Measurements from ENCODE around the gene ARL4D. TPM values are rescaled to one million over a fixed set of nuclear protein-coding genes. Genes with fewer than 3 reads are reported as not detected.
"Not testable (repeated sequence)": the region's sequence is repeated elsewhere in the genome, so short reads cannot be mapped to it uniquely, and the experiment has no call there.

ARL4D gene
- total RNA-seq, 1 donor from 2014 or later: 100 TPM

DNA sequence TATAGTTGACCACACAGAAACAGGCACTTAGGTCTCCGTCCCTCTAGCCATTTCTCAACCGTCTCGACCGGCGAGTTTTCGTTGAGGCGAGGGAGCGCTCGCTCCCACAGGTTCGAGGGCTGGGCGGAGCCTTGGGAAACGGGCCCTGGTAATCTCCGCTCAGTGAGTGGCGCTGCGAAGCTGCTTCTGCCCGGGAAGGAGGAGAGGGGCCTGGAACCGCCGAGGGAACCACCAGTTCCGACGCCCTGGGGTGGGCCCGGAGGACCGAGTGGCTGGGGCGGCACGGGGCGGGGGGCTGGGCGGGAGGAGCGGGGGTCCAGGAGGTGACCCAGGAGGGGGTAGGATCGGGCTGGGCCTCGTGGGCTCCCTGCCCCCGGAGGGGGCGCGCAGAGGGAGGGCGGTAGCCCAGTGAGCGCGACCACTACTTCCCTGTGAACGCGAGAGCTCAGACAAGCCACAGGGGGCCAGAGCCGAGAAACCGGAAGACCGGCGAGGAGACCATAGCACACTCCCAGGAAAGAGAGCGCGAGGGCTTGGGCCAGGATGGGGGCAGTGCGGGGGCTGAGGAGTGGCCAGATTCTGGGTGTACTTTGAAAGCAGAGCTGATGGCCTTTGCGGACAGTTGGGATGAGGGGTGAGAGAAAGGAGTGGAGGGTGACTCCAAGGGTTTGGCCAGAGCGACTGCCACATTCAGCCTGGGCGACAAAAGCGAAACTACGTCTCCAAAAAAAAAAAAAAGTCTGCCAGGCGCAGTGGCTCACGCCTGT lies 29.9 kb upstream of the ARL4D start:
- H3K4me1 Mint-ChIP-seq (ENCODE audit: low read depth, unreplicated experiment): peaks cover 6% of the 10 kb centered on the region
- no peaks in the 10 kb centered on the region for H3K36me3 Mint-ChIP-seq (ENCODE audit: unreplicated experiment)
- DNase-seq: peak; percentile 81
- peaks cover 15% of the 10 kb centered on the region for H3K27me3 Mint-ChIP-seq (ENCODE audit: unreplicated experiment)
- TF ChIP-seq, protein P1, sequence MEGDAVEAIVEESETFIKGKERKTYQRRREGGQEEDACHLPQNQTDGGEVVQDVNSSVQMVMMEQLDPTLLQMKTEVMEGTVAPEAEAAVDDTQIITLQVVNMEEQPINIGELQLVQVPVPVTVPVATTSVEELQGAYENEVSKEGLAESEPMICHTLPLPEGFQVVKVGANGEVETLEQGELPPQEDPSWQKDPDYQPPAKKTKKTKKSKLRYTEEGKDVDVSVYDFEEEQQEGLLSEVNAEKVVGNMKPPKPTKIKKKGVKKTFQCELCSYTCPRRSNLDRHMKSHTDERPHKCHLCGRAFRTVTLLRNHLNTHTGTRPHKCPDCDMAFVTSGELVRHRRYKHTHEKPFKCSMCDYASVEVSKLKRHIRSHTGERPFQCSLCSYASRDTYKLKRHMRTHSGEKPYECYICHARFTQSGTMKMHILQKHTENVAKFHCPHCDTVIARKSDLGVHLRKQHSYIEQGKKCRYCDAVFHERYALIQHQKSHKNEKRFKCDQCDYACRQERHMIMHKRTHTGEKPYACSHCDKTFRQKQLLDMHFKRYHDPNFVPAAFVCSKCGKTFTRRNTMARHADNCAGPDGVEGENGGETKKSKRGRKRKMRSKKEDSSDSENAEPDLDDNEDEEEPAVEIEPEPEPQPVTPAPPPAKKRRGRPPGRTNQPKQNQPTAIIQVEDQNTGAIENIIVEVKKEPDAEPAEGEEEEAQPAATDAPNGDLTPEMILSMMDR (IDR thresholded peaks at IDR 0.05; ENCODE audit: partially characterized antibody, unreplicated experiment): no peak
- H3K9me3 Mint-ChIP-seq (ENCODE audit: unreplicated experiment): peaks cover 10% of the 10 kb centered on the region
- peak overlapping the region; percentile 100 for H3K27ac Mint-ChIP-seq (ENCODE audit: unreplicated experiment)
- H3K4me3 Mint-ChIP-seq (ENCODE audit: unreplicated experiment): peak overlapping the region; percentile 93

DNA sequence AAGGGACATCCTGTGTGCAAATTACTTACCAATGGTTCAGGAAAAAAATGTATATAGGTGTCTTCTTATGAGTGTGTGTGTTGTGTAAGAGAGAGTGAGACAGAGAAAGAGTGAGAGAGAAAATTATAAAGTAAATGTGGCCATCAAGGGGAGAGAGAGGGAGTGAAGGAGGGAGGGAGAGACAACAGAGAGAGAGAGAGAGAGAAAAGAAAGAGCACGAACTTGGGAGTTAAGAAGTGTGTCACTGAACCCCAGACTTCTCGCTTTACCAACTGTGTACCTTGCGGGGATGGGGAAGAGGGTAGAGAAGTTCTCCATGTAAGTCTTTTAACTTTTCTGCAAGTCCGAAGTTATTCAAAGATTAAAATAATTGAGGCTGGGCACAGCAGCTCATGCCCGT lies 28.8 kb upstream of the ARL4D start:
- peaks cover 6% of the 10 kb centered on the region for H3K4me1 Mint-ChIP-seq (ENCODE audit: low read depth, unreplicated experiment)
- TF ChIP-seq, protein P1 (IDR thresholded peaks at IDR 0.05; ENCODE audit: partially characterized antibody, unreplicated experiment): no peak
- H3K27me3 Mint-ChIP-seq (ENCODE audit: unreplicated experiment): peaks cover 15% of the 10 kb centered on the region
- peaks cover 10% of the 10 kb centered on the region for H3K9me3 Mint-ChIP-seq (ENCODE audit: unreplicated experiment)
- DNase-seq: no peak
- no peaks in the 10 kb centered on the region for H3K36me3 Mint-ChIP-seq (ENCODE audit: unreplicated experiment)
- H3K4me3 Mint-ChIP-seq (ENCODE audit: unreplicated experiment): peak overlapping the region; percentile 93
- peak overlapping the region; percentile 100 for H3K27ac Mint-ChIP-seq (ENCODE audit: unreplicated experiment)

DNA sequence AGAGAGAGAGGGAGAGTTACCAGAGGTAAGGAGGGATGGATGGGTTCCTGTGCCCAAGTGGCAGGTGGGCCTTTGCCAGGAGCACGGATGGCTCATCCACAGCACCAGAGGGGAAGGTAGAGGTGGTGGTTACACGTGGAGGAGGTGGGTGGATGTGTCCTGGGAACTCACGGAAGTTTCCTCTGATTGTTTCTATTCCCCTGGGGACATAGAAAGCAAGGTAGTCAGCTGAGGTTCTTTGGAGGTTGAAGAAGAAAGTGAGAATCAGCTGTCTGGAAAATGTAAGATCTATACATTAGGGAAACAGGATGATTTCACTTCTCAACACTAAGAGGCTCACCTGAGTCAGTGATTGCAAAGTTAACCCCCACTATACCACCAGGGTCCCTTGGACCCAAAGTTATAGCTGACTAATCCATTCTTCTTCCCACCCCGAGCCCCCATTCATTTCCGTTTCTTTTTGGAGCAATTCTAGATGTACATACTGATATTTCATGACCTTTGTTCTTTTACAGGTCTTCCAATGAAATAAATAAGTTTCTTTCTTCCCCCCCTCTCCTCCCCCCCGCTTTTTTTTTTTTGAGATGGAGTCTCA lies 27.5 kb upstream of the ARL4D start:
- Mint-ChIP-seq H3K27ac (ENCODE audit: unreplicated experiment) (no peak overlapping the region), H3K36me3 (ENCODE audit: unreplicated experiment) (no peaks in the 10 kb centered on the region), H3K9me3 (ENCODE audit: unreplicated experiment) (peaks cover 10% of the 10 kb centered on the region), H3K4me1 (ENCODE audit: low read depth, unreplicated experiment) (peaks cover 6% of the 10 kb centered on the region), H3K4me3 (ENCODE audit: unreplicated experiment) (no peak overlapping the region), H3K27me3 (ENCODE audit: unreplicated experiment) (peaks cover 15% of the 10 kb centered on the region)
- TF ChIP-seq, protein P1 (IDR thresholded peaks at IDR 0.05; ENCODE audit: partially characterized antibody, unreplicated experiment): no peak
- DNase-seq: no peak

DNA sequence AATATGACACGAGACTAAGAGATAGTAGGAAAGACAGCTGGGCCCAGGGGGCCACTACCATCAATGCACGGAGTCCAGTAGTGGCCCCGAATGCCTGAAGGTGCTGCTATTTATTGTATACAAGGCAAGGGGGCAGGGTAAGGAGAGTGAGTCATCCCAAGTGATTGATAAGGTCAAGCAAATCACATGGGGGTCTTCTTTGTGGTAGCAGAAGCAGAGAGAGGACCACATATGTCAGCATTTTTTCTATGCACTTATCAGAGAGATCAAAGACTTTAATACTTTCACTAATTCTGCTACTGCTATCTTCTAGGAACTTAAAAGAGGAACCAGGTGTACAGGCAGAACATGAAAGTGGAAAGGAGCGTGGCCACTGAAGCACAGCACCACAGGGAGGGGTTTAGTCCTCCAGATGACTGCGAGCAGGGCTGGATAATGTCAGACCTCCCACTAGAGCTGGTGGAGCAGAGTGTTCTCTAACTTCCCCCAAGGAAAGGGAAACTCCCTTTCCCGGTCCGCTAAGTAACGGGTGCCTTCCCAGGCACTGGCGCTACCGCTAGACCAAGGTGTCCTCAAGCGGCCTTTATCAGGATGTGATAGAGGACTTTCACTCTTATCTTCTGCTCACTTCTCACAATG lies 26.4 kb upstream of the ARL4D start:
- peaks cover 15% of the 10 kb centered on the region for H3K27me3 Mint-ChIP-seq (ENCODE audit: unreplicated experiment)
- no peak overlapping the region for H3K4me3 Mint-ChIP-seq (ENCODE audit: unreplicated experiment)
- no peak for DNase-seq
- H3K36me3 Mint-ChIP-seq (ENCODE audit: unreplicated experiment): no peaks in the 10 kb centered on the region
- TF ChIP-seq, protein P1 (IDR thresholded peaks at IDR 0.05; ENCODE audit: partially characterized antibody, unreplicated experiment): no peak
- peak overlapping the region; percentile 38 for H3K27ac Mint-ChIP-seq (ENCODE audit: unreplicated experiment)
- H3K9me3 Mint-ChIP-seq (ENCODE audit: unreplicated experiment): peaks cover 9% of the 10 kb centered on the region
- peaks cover 6% of the 10 kb centered on the region for H3K4me1 Mint-ChIP-seq (ENCODE audit: low read depth, unreplicated experiment)

DNA sequence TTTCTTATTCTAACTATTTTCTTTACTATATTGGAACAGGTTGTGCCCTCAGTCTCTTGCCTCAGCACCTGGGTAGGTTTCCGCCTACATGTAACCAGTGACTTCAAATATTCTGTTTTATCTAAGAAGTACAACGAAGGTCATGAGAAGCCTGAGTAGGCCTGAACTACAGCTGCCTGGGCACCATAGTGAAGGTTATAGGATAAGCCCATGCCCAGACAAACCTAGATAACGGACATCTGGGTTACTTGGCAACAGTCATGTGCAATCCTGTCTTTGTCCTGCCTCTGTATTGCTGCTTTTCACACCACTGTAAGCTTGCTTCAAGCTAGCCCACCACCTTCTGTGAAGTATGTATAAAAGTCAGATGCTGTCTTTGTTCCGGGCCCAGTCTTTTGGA lies 25.4 kb upstream of the ARL4D start:
- H3K4me1 Mint-ChIP-seq (ENCODE audit: low read depth, unreplicated experiment): peaks cover 6% of the 10 kb centered on the region
- DNase-seq: no peak
- H3K9me3 Mint-ChIP-seq (ENCODE audit: unreplicated experiment): no peaks in the 10 kb centered on the region
- peaks cover 7% of the 10 kb centered on the region for H3K27me3 Mint-ChIP-seq (ENCODE audit: unreplicated experiment)
- no peak overlapping the region for H3K4me3 Mint-ChIP-seq (ENCODE audit: unreplicated experiment)
- TF ChIP-seq, protein P1 (IDR thresholded peaks at IDR 0.05; ENCODE audit: partially characterized antibody, unreplicated experiment): no peak
- H3K27ac Mint-ChIP-seq (ENCODE audit: unreplicated experiment): no peak overlapping the region
- no peaks in the 10 kb centered on the region for H3K36me3 Mint-ChIP-seq (ENCODE audit: unreplicated experiment)

DNA sequence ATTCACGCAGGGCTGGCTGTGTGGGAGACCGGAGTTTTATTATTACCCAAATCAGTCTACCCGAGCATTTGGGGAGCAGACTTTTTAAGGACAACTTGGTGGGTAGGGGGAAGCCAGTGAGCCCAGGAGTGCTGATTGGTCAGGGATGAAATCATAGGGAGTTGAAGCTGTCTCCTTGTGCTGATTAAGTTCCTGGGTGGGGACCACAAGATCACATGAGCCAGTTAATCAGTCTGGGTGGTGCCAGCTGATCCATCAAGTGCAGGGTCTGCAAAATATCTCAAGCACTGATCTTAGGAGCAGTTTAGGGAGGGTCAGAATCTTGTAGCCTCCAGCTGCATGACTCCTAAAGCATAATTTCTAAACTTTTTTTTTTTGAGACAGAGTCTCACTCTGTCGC lies 22.9 kb upstream of the ARL4D start:
- H3K27ac Mint-ChIP-seq (ENCODE audit: unreplicated experiment); H3K9me3 Mint-ChIP-seq (ENCODE audit: unreplicated experiment); DNase-seq; H3K27me3 Mint-ChIP-seq (ENCODE audit: unreplicated experiment); H3K4me3 Mint-ChIP-seq (ENCODE audit: unreplicated experiment); H3K4me1 Mint-ChIP-seq (ENCODE audit: low read depth, unreplicated experiment): not testable (repeated sequence)
- H3K36me3 Mint-ChIP-seq (ENCODE audit: unreplicated experiment): peaks cover 12% of the 10 kb centered on the region

All from glutamatergic neuron (in vitro differentiated cells).